HL-60 (cell line): ENCODE data around the gene TMEM37.

Experiments
- DNase-seq, 2 experiments: peaks; one replicate each; pipeline ENCODE4 v3.0.0-alpha.2; 2010 to 2020; ENCODE audit warnings: low read depth in 1 of 2, low spot score in 1 of 2
- H3K27ac ChIP-seq: fragments of 250-450 bp; sonication (Bioruptor Pico); replicated peaks from 2 replicates; pipeline ENCODE4 v1.5.1; 2020; ENCODE audit warnings: mild to moderate bottlenecking, moderate library complexity
- H3K27me3 ChIP-seq: fragments of 250-450 bp; sonication (Bioruptor Pico); 2 replicates; pipeline ENCODE4 v1.5.1; 2021; ENCODE audit warnings: mild to moderate bottlenecking, moderate library complexity; ENCODE audit not compliant: insufficient read depth, poor library complexity, severe bottlenecking
- H3K4me3 ChIP-seq: replicated peaks from 2 replicates; pipeline ENCODE4 v1.5.1; 2011; ENCODE audit warnings: mild to moderate bottlenecking, control low read depth, low read length; ENCODE audit not compliant: insufficient read depth
- CTCF ChIP-seq: IDR thresholded peaks from one replicate; pipeline ENCODE4 v1.5.1; 2011; ENCODE audit warnings: low read length, control low read depth, inconsistent platforms; ENCODE audit not compliant: insufficient read depth
- GABPA ChIP-seq: IDR thresholded peaks from 2 replicates; pipeline ENCODE4 v1.6.1; 2012; ENCODE audit warnings: low read depth
- POLR2AphosphoS5 ChIP-seq: IDR thresholded peaks from 2 replicates; pipeline ENCODE4 v1.6.1; 2012; ENCODE audit warnings: low read depth
- REST ChIP-seq: IDR thresholded peaks from 2 replicates; pipeline ENCODE4 v1.6.1; 2012; ENCODE audit warnings: low read depth; ENCODE audit not compliant: insufficient replicate concordance
- SPI1 ChIP-seq: IDR thresholded peaks from 2 replicates; pipeline ENCODE4 v1.6.1; 2012; ENCODE audit warnings: low read depth, mild to moderate bottlenecking, borderline replicate concordance

Gene TMEM37

GRCh38 chr2:119466373-119466772, 34.7 kb downstream of the TMEM37 start:
- H3K27me3 ChIP-seq: no peaks in the 10 kb centered on the region
- DNase-seq: no peak
- H3K4me3 ChIP-seq: no peak overlapping the region
- TF ChIP-seq SPI1 (no peak), POLR2AphosphoS5 (no peak), REST (no peak)
- H3K27ac ChIP-seq: no peak overlapping the region

GRCh38 chr2:119468154-119468955, 36.7 kb downstream of the TMEM37 start:
- H3K27ac ChIP-seq: no peak overlapping the region
- no peak overlapping the region for H3K4me3 ChIP-seq
- TF ChIP-seq CTCF: no peak
- TF ChIP-seq POLR2AphosphoS5: no peak
- TF ChIP-seq SPI1: no peak
- TF ChIP-seq REST: no peak
- no peak for DNase-seq
- H3K27me3 ChIP-seq: no peaks in the 10 kb centered on the region

GRCh38 chr2:119469131-119469530, 37.5 kb downstream of the TMEM37 start:
- H3K4me3 ChIP-seq: no peak overlapping the region
- TF ChIP-seq REST (no peak), POLR2AphosphoS5 (no peak), SPI1 (no peak), CTCF (no peak), GABPA (no peak)

More at GRCh38 chr2:119469131-119469530, 37.5 kb downstream of the TMEM37 start:
- H3K27ac ChIP-seq: no peak overlapping the region
- DNase-seq: no peak
- no peaks in the 10 kb centered on the region for H3K27me3 ChIP-seq
